Left ventricle myocardium inferior (tissue), 1 donor: ENCODE data around the gene PSTPIP1. TPM values are rescaled to one million over a fixed set of nuclear protein-coding genes. Genes with fewer than 3 reads are reported as not detected.

ENCODE experiments used
- DNase-seq: peaks from one replicate; pipeline ENCODE4 v3.0.0-alpha.2; 2020
- H3K27ac ChIP-seq: fragments of 200-600 bp; replicated peaks from 2 replicates; pipeline ENCODE4 v1.8.0; 2021
- H3K27me3 ChIP-seq: fragments of 200-600 bp; 2 replicates; pipeline ENCODE4 v1.8.0; 2021; ENCODE audit warnings: low read depth
- H3K36me3 ChIP-seq: fragments of 200-600 bp; 2 replicates; pipeline ENCODE4 v1.8.0; 2021
- H3K4me1 ChIP-seq: fragments of 200-600 bp; 2 replicates; pipeline ENCODE4 v1.8.0; 2021
- H3K4me3 ChIP-seq: fragments of 200-600 bp; 2 replicates; pipeline ENCODE4 v1.8.0; 2021; ENCODE audit warnings: mild to moderate bottlenecking, moderate library complexity
- H3K9me3 ChIP-seq: fragments of 200-600 bp; replicated peaks from 2 replicates; pipeline ENCODE4 v1.8.0; 2021
- CTCF ChIP-seq: fragments of 200-600 bp; IDR thresholded peaks from 2 replicates; pipeline ENCODE4 v1.8.0; 2021; ENCODE audit warnings: antibody characterized with exemption, mild to moderate bottlenecking, borderline replicate concordance
- intact Hi-C: fragments of 100-400 bp; cut with micrococcal nuclease; formaldehyde crosslinking; loops from one replicate; pipeline ENCODE4 v1.11.0; 2022
- total RNA-seq: library from RNA; stranded (reverse); fragmentation: NEBNext Ultra II Directional; extraction: Animal tissue kit (Norgen Biotek cat#: 25700); gene quantifications from one replicate; pipeline ENCODE4 v1.2.1, GENCODE V29; 2021
- donor health status: DM: no; HTN: yes; CAD: no; lungs with severe emphysema.

The PSTPIP1 gene
- total RNA-seq, 1 donor from 2014 or later, result 3.5 TPM

- Histone ChIP-seq H3K4me3 (no peak overlapping the region), H3K4me1 (peaks cover 14% of the 10 kb centered on the region), H3K9me3 (no peaks in the 10 kb centered on the region), H3K36me3 (no peaks in the 10 kb centered on the region), H3K27me3 (peaks cover 36% of the 10 kb centered on the region), H3K27ac (no peak overlapping the region)
- intact Hi-C loops, result no loop called here
- no peak for DNase-seq
- no peak for TF ChIP-seq CTCF
These were observed 34.5 kb downstream of the PSTPIP1 start for GRCh38 chr15:77029166-77030047.

DNA sequence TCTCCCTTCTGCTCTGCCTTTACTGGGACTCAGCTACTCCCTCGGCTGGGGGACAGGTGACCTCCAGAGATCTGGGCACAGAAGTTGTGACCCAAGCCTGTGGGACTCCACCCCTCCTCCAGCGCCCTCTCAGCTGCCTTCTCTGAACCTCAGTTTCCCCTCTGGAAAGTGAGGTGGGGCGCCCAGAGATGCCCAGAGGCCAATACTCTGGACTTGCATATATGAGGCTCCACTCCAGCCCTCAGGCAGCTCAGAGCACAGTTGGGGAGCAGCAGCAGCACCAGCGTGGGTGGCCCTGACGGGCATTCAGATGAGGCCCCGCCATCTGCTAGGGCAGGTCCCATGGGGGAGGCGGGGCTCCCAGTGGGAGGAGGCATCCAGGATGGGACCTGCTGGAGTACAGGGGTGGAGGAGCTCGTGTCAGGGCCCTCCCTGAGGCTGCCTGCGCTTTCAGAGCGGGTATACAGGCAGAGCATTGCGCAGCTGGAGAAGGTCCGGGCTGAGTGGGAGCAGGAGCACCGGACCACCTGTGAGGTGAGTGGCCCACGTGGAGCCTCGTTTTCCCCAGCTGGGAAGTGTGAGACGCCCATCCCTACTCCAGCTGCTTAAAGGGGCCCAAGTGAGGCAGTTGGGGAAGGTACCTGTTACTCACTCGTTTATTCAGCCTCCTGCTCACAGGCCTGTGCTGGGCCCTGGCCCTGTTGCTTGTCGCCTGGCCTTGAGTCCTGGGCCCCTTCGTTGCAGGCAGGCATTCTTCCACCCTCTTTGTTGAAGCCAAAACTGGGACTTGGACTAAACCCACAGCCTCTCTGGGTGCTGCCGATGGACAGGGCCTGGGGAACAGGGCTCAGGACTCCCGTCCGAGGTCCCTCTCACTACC, 35.4 kb downstream of the PSTPIP1 start:
- no peak for TF ChIP-seq CTCF
- Histone ChIP-seq H3K27me3 (peaks cover 36% of the 10 kb centered on the region), H3K9me3 (no peaks in the 10 kb centered on the region), H3K27ac (no peak overlapping the region), H3K4me1 (peaks cover 14% of the 10 kb centered on the region), H3K36me3 (no peaks in the 10 kb centered on the region), H3K4me3 (no peak overlapping the region)
- DNase-seq, result no peak
- intact Hi-C loops, result no loop called here

DNA sequence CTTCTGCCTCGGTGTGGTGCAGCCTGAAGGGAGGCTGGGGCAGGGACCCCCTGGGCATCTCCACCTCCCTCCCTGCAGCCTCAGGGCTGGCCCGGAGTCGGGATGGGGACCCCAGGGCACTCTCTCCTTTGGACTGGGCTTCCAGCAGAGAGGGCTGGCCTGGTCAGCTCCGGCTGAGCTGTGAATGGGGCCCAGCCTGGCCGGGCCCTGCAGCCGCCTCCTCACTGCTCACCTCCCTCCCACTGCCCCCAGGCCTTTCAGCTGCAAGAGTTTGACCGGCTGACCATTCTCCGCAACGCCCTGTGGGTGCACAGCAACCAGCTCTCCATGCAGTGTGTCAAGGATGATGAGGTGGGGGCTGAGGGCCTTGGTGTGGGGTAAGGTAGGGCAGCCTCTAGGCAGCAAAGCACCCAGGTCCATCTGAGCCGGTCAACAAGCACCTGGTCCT, 36.0 kb downstream of the PSTPIP1 start:
- no peak overlapping the region for H3K27ac ChIP-seq
- TF ChIP-seq CTCF, result no peak
- intact Hi-C loops, result no loop called here
- H3K36me3 ChIP-seq, result no peaks in the 10 kb centered on the region
- H3K4me3 ChIP-seq, result no peak overlapping the region
- peaks cover 14% of the 10 kb centered on the region for H3K4me1 ChIP-seq
- DNase-seq, result no peak
- H3K27me3 ChIP-seq, result peaks cover 36% of the 10 kb centered on the region
- H3K9me3 ChIP-seq, result no peaks in the 10 kb centered on the region

GRCh38 chr15:77031376-77032050, 36.6 kb downstream of the PSTPIP1 start:
- no peak for DNase-seq
- H3K4me1 ChIP-seq, result peaks cover 14% of the 10 kb centered on the region
- H3K4me3 ChIP-seq, result no peak overlapping the region
- H3K36me3 ChIP-seq, result no peaks in the 10 kb centered on the region
- peaks cover 36% of the 10 kb centered on the region for H3K27me3 ChIP-seq
- H3K9me3 ChIP-seq, result no peaks in the 10 kb centered on the region
- H3K27ac ChIP-seq, result no peak overlapping the region
- TF ChIP-seq CTCF, result no peak
- intact Hi-C loops, result no loop called here

- Histone ChIP-seq H3K9me3 (no peaks in the 10 kb centered on the region), H3K4me1 (peaks cover 14% of the 10 kb centered on the region), H3K27ac (no peak overlapping the region), H3K36me3 (no peaks in the 10 kb centered on the region), H3K4me3 (no peak overlapping the region), H3K27me3 (peaks cover 36% of the 10 kb centered on the region)
- intact Hi-C loops, result no loop called here
- no peak for TF ChIP-seq CTCF
- no peak for DNase-seq
These were observed 37.2 kb downstream of the PSTPIP1 start for GRCh38 chr15:77032052-77032646.
